DMS53 treated with DMSO at 0.1 percent for 48 hours (cell line): ENCODE results near the gene CDO1.

Source experiments
- DNase-seq: peaks from one replicate; lab custom pipeline; 2025; ENCODE audit not compliant: unreplicated experiment; lab: John Stamatoyannopoulos, UW

The CDO1 gene

GRCh38 chr5:115795700-115796099 lies 20.8 kb downstream of the CDO1 start:
- no peak for DNase-seq

GRCh38 chr5:115788440-115788839 lies 28.0 kb downstream of the CDO1 start:
- DNase-seq, result no peak

GRCh38 chr5:115787426-115787825 lies 29.0 kb downstream of the CDO1 start:
- no peak for DNase-seq

GRCh38 chr5:115785381-115786065 lies 30.9 kb downstream of the CDO1 start:
- no peak for DNase-seq

- DNase-seq, result no peak
Measured at GRCh38 chr5:115778417-115778816, 38.0 kb downstream of the CDO1 start.

GRCh38 chr5:115776989-115777388 lies 39.5 kb downstream of the CDO1 start:
- DNase-seq, result no peak

GRCh38 chr5:115775999-115776398 lies 40.5 kb downstream of the CDO1 start:
- no peak for DNase-seq

- no peak for DNase-seq
Measured at GRCh38 chr5:115774684-115775083, 41.8 kb downstream of the CDO1 start.

- no peak for DNase-seq
Measured at GRCh38 chr5:115772731-115773475, 43.6 kb downstream of the CDO1 start.

- DNase-seq, result no peak
Measured at GRCh38 chr5:115770466-115770865, 46.0 kb downstream of the CDO1 start.

- no peak for DNase-seq
Measured at GRCh38 chr5:115767424-115767823, 49.0 kb downstream of the CDO1 start.

GRCh38 chr5:115766608-115767007 lies 49.9 kb downstream of the CDO1 start:
- no peak for DNase-seq

- no peak for DNase-seq
Measured at GRCh38 chr5:115758356-115758755, 58.1 kb downstream of the CDO1 start.

GRCh38 chr5:115755675-115756074 lies 60.8 kb downstream of the CDO1 start:
- DNase-seq, result no peak
